ENCODE measurements around the gene PKDREJ.

The PKDREJ gene

DNA sequence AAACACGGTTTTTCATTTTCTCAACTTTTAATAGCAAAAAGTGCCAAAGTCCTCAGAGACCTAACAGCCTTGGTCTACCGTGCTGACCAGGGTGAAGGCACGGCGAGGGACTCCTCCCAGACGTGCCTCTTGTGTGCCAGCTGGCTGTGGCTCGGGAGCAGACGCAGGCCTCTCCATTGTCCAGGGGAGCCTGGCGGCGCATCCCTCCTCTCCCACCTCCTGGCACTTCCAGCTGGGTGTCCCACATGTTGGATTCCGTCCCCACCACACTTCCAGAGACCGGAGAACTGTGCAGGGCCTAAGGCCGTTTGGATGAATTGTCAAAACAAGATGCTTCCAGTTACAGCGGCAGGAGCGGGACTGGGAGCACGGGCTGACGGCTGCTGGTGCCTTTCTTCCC, 24.6 kb downstream of the PKDREJ start:
- H3K27me3 ChIP-seq (replicated peaks; ENCODE audit: control insufficient read depth, insufficient read depth, low read length, poor library complexity, severe bottlenecking): no peaks in the 10 kb centered on the region
- peaks cover 4% of the 10 kb centered on the region for H3K36me3 ChIP-seq (ENCODE audit: control insufficient read depth, insufficient read depth, low read length)
- DNase-seq: no peak
- H3K4me3 ChIP-seq (ENCODE audit: insufficient read depth, low read depth, low read length, poor library complexity, severe bottlenecking): no peak overlapping the region
- H3K4me1 ChIP-seq (ENCODE audit: control insufficient read depth, insufficient read depth, low read length, poor library complexity, severe bottlenecking): peaks cover 7% of the 10 kb centered on the region
- H3K27ac ChIP-seq (ENCODE audit: insufficient read depth, low read length, poor library complexity, severe bottlenecking): no peak overlapping the region
- H3K9me3 ChIP-seq (ENCODE audit: control insufficient read depth, low read length): no peaks in the 10 kb centered on the region

DNA sequence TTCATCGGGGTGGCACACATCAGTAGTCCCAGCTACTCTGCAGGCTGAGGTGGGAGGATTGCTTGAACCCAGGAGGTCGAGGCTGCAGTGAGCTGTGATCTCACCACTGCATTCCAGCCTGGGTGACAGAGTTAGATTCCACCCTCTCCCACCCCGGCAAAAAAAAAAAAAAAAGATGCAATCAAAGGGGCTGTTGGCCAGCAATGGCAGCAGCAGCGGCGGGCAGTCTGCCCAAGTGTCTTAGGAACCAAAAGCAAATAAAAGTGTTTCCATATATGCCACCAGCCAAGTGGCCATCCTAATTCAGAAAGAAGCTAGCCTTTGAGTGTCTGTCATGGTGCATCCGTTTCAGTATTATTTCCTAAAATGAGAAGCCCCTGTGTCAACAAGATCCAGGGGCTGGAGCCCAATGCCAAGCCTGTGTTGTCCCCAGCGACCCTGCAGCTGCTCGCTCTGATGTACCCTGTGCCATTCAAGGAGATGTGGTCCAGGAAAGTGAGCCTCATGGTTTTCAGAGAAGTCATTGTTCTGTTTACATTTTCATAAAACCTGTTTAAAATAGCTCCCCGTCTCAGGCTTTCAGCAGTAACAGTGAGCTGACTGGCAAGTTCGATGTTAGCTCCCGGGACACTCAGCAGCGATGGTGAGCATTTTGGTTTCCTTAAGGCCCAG, 25.6 kb downstream of the PKDREJ start:
- Histone ChIP-seq H3K9me3 (ENCODE audit: control insufficient read depth, low read length) (no peaks in the 10 kb centered on the region), H3K36me3 (ENCODE audit: control insufficient read depth, insufficient read depth, low read length) (no peaks in the 10 kb centered on the region)
- DNase-seq: no peak

DNA sequence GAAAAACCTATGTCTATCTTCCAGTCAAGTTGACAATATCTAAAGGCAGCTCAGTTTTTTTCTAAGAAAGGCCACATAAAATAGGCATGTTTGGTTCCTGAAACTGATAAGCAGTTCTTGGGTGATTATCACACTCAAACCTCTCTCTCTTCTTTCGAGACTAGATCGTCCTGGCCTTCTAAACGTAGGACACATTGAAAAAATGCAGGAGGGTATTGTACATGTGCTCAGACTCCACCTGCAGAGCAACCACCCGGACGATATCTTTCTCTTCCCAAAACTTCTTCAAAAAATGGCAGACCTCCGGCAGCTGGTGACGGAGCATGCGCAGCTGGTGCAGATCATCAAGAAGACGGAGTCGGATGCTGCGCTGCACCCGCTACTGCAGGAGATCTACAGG, 28.2 kb downstream of the PKDREJ start:
- Histone ChIP-seq H3K4me1 (ENCODE audit: control insufficient read depth, insufficient read depth, low read length, poor library complexity, severe bottlenecking) (peaks cover 4% of the 10 kb centered on the region), H3K27ac (ENCODE audit: insufficient read depth, low read length, poor library complexity, severe bottlenecking) (no peak overlapping the region), H3K4me3 (ENCODE audit: insufficient read depth, low read depth, low read length, poor library complexity, severe bottlenecking) (no peak overlapping the region), H3K36me3 (ENCODE audit: control insufficient read depth, insufficient read depth, low read length) (no peaks in the 10 kb centered on the region), H3K27me3 (replicated peaks; ENCODE audit: control insufficient read depth, insufficient read depth, low read length, poor library complexity, severe bottlenecking) (no peaks in the 10 kb centered on the region), H3K9me3 (ENCODE audit: control insufficient read depth, low read length) (no peaks in the 10 kb centered on the region)
- no peak for DNase-seq

More for the DNA sequence above, 25.6 kb downstream of the PKDREJ start:
- Histone ChIP-seq H3K27ac (ENCODE audit: insufficient read depth, low read length, poor library complexity, severe bottlenecking) (no peak overlapping the region), H3K4me3 (ENCODE audit: insufficient read depth, low read depth, low read length, poor library complexity, severe bottlenecking) (no peak overlapping the region), H3K27me3 (replicated peaks; ENCODE audit: control insufficient read depth, insufficient read depth, low read length, poor library complexity, severe bottlenecking) (no peaks in the 10 kb centered on the region), H3K4me1 (ENCODE audit: control insufficient read depth, insufficient read depth, low read length, poor library complexity, severe bottlenecking) (peaks cover 7% of the 10 kb centered on the region)

- DNase-seq: no peak
Observed at GRCh38 chr22:46233231-46233630, 29.9 kb downstream of the PKDREJ start.

GRCh38 chr22:46230262-46230901, 32.8 kb downstream of the PKDREJ start:
- no peaks in the 10 kb centered on the region for H3K4me1 ChIP-seq (ENCODE audit: control insufficient read depth, insufficient read depth, low read length, poor library complexity, severe bottlenecking)
- H3K9me3 ChIP-seq (ENCODE audit: control insufficient read depth, low read length): no peaks in the 10 kb centered on the region
- DNase-seq: no peak
- H3K4me3 ChIP-seq (ENCODE audit: insufficient read depth, low read depth, low read length, poor library complexity, severe bottlenecking): no peak overlapping the region
- H3K27me3 ChIP-seq (replicated peaks; ENCODE audit: control insufficient read depth, insufficient read depth, low read length, poor library complexity, severe bottlenecking): no peaks in the 10 kb centered on the region
- H3K27ac ChIP-seq (ENCODE audit: insufficient read depth, low read length, poor library complexity, severe bottlenecking): no peak overlapping the region
- no peaks in the 10 kb centered on the region for H3K36me3 ChIP-seq (ENCODE audit: control insufficient read depth, insufficient read depth, low read length)

More at GRCh38 chr22:46233231-46233630, 29.9 kb downstream of the PKDREJ start:
- no peaks in the 10 kb centered on the region for H3K9me3 ChIP-seq (ENCODE audit: control insufficient read depth, low read length)
- H3K27me3 ChIP-seq (replicated peaks; ENCODE audit: control insufficient read depth, insufficient read depth, low read length, poor library complexity, severe bottlenecking): no peaks in the 10 kb centered on the region
- no peak overlapping the region for H3K4me3 ChIP-seq (ENCODE audit: insufficient read depth, low read depth, low read length, poor library complexity, severe bottlenecking)
- no peak overlapping the region for H3K27ac ChIP-seq (ENCODE audit: insufficient read depth, low read length, poor library complexity, severe bottlenecking)
- no peaks in the 10 kb centered on the region for H3K4me1 ChIP-seq (ENCODE audit: control insufficient read depth, insufficient read depth, low read length, poor library complexity, severe bottlenecking)
- no peaks in the 10 kb centered on the region for H3K36me3 ChIP-seq (ENCODE audit: control insufficient read depth, insufficient read depth, low read length)

DNA sequence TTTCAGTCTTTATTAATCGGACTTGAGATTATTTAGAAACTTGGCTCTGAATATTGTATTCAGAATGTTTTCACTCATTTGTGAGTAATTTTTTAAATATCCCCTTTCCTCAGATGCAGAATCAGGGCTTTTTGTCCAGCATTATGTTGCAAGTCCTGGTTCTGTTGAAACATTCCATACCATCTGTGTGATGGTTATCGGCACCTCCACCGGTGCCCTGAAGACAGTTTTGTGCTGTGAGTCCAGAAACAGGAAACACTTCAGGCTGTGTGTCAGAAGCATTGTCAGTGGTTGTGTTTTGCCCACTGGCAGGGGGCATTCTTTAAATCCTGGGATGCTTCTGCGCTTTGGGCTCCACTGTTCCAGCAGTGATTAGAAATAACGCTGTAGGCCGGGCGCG, 33.4 kb downstream of the PKDREJ start:
- Histone ChIP-seq H3K9me3 (ENCODE audit: control insufficient read depth, low read length) (no peaks in the 10 kb centered on the region), H3K36me3 (ENCODE audit: control insufficient read depth, insufficient read depth, low read length) (no peaks in the 10 kb centered on the region), H3K27me3 (replicated peaks; ENCODE audit: control insufficient read depth, insufficient read depth, low read length, poor library complexity, severe bottlenecking) (no peaks in the 10 kb centered on the region), H3K4me3 (ENCODE audit: insufficient read depth, low read depth, low read length, poor library complexity, severe bottlenecking) (no peak overlapping the region), H3K27ac (ENCODE audit: insufficient read depth, low read length, poor library complexity, severe bottlenecking) (no peak overlapping the region), H3K4me1 (ENCODE audit: control insufficient read depth, insufficient read depth, low read length, poor library complexity, severe bottlenecking) (no peaks in the 10 kb centered on the region)
- no peak for DNase-seq

GRCh38 chr22:46226577-46226976, 36.6 kb downstream of the PKDREJ start:
- no peak for DNase-seq
- no peak overlapping the region for H3K27ac ChIP-seq (ENCODE audit: insufficient read depth, low read length, poor library complexity, severe bottlenecking)

DNA sequence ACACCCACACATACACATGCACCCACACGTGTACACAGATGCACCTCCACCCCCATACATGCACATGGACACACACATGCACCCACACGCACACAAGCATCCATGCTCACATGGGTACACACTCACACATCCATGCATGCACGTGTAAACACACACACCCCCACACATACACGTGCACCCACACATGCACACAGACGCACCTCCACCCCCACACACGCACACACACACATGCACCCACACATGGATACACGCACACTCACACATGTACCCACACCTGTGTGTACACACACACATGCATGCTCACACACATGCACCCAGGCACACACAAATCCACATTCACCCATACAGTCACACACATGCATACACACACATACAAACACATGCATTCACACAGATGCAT, 37.5 kb downstream of the PKDREJ start:
- Histone ChIP-seq H3K36me3 (ENCODE audit: control insufficient read depth, insufficient read depth, low read length) (peaks cover 6% of the 10 kb centered on the region), H3K4me3 (ENCODE audit: insufficient read depth, low read depth, low read length, poor library complexity, severe bottlenecking) (no peak overlapping the region), H3K27ac (ENCODE audit: insufficient read depth, low read length, poor library complexity, severe bottlenecking) (no peak overlapping the region), H3K4me1 (ENCODE audit: control insufficient read depth, insufficient read depth, low read length, poor library complexity, severe bottlenecking) (no peaks in the 10 kb centered on the region), H3K27me3 (replicated peaks; ENCODE audit: control insufficient read depth, insufficient read depth, low read length, poor library complexity, severe bottlenecking) (no peaks in the 10 kb centered on the region), H3K9me3 (ENCODE audit: control insufficient read depth, low read length) (no peaks in the 10 kb centered on the region)
- DNase-seq: no peak

More at GRCh38 chr22:46226577-46226976, 36.6 kb downstream of the PKDREJ start:
- Histone ChIP-seq H3K4me1 (ENCODE audit: control insufficient read depth, insufficient read depth, low read length, poor library complexity, severe bottlenecking) (no peaks in the 10 kb centered on the region), H3K9me3 (ENCODE audit: control insufficient read depth, low read length) (no peaks in the 10 kb centered on the region), H3K4me3 (ENCODE audit: insufficient read depth, low read depth, low read length, poor library complexity, severe bottlenecking) (no peak overlapping the region), H3K36me3 (ENCODE audit: control insufficient read depth, insufficient read depth, low read length) (no peaks in the 10 kb centered on the region), H3K27me3 (replicated peaks; ENCODE audit: control insufficient read depth, insufficient read depth, low read length, poor library complexity, severe bottlenecking) (no peaks in the 10 kb centered on the region)

DNA sequence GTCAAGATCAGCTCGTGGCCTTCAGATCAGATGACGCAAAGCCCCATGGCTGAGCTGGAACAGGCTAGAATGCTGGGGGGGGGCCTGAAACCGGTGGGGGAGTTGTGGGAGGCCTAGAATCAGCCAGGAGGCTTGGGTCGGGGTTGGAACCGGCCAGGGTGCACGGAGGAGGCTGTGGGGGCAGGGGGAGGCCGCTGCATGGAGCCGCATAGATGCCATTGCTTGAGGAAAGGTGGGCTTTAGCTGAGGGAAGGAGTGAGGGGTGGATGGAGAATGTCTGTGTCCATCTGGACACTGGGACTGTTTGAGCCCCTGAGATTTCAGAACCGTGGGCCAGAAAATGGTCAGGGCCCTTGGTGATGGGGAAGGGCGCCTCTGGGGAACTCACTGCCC, 38.2 kb downstream of the PKDREJ start:
- H3K36me3 ChIP-seq (ENCODE audit: control insufficient read depth, insufficient read depth, low read length): peaks cover 8% of the 10 kb centered on the region
- no peak for DNase-seq
- H3K27ac ChIP-seq (ENCODE audit: insufficient read depth, low read length, poor library complexity, severe bottlenecking): no peak overlapping the region
- no peak overlapping the region for H3K4me3 ChIP-seq (ENCODE audit: insufficient read depth, low read depth, low read length, poor library complexity, severe bottlenecking)
- no peaks in the 10 kb centered on the region for H3K9me3 ChIP-seq (ENCODE audit: control insufficient read depth, low read length)
- no peaks in the 10 kb centered on the region for H3K27me3 ChIP-seq (replicated peaks; ENCODE audit: control insufficient read depth, insufficient read depth, low read length, poor library complexity, severe bottlenecking)
- H3K4me1 ChIP-seq (ENCODE audit: control insufficient read depth, insufficient read depth, low read length, poor library complexity, severe bottlenecking): no peaks in the 10 kb centered on the region

GRCh38 chr22:46224044-46224897, 38.9 kb downstream of the PKDREJ start:
- H3K4me3 ChIP-seq (ENCODE audit: insufficient read depth, low read depth, low read length, poor library complexity, severe bottlenecking): no peak overlapping the region
- no peaks in the 10 kb centered on the region for H3K4me1 ChIP-seq (ENCODE audit: control insufficient read depth, insufficient read depth, low read length, poor library complexity, severe bottlenecking)
- peaks cover 12% of the 10 kb centered on the region for H3K36me3 ChIP-seq (ENCODE audit: control insufficient read depth, insufficient read depth, low read length)
- no peak overlapping the region for H3K27ac ChIP-seq (ENCODE audit: insufficient read depth, low read length, poor library complexity, severe bottlenecking)
- no peaks in the 10 kb centered on the region for H3K9me3 ChIP-seq (ENCODE audit: control insufficient read depth, low read length)
- no peak for DNase-seq
- H3K27me3 ChIP-seq (replicated peaks; ENCODE audit: control insufficient read depth, insufficient read depth, low read length, poor library complexity, severe bottlenecking): no peaks in the 10 kb centered on the region
